Spleen (tissue), 11 donors: ENCODE data around the gene MGMT. TPM values are rescaled to one million over a fixed set of nuclear protein-coding genes. Genes with fewer than 3 reads are reported as not detected.

Experiments
- DNase-seq: peaks from one replicate; pipeline ENCODE4 v3.0.0-alpha.2; 2020
- H3K27ac ChIP-seq, 8 donors: fragments of 200-600 bp; sonication (generic) in 7 of 8; 1 replicate in 4 of 8; 2 replicates in 4 of 8; pipeline versions ENCODE4 v1.5.0 to v1.8.0; 2016 to 2021; ENCODE audit warnings: inconsistent platforms in 4 of 8, mild to moderate bottlenecking in 4 of 8, moderate library complexity in 1 of 8
- H3K27me3 ChIP-seq, 7 donors: fragments of 200-600 bp; sonication (generic) in 6 of 7; replicated peaks in 1 of 7; 1 replicate in 4 of 7; 2 replicates in 3 of 7; pipeline versions ENCODE4 v1.5.0 to v1.8.0; 2016 to 2021; ENCODE audit warnings: inconsistent platforms in 3 of 7, mild to moderate bottlenecking in 1 of 7
- H3K36me3 ChIP-seq, 6 donors: fragments of 200-600 bp; sonication (generic) in 5 of 6; 1 replicate in 4 of 6; 2 replicates in 2 of 6; pipeline versions ENCODE4 v1.5.0 to v1.8.0; 2016 to 2021; ENCODE audit warnings: inconsistent platforms in 2 of 6
- H3K4me1 ChIP-seq, 6 donors: fragments of 200-600 bp; sonication (generic) in 5 of 6; 1 replicate in 3 of 6; 2 replicates in 3 of 6; pipeline versions ENCODE4 v1.5.0 to v1.8.0; 2016 to 2021; ENCODE audit warnings: inconsistent platforms in 3 of 6
- H3K4me3 ChIP-seq, 8 donors: fragments of 200-600 bp; sonication (generic) in 7 of 8; 1 replicate in 4 of 8; 2 replicates in 4 of 8; pipeline versions ENCODE4 v1.5.0 to v1.8.0; 2016 to 2021; ENCODE audit warnings: inconsistent platforms in 4 of 8, mild to moderate bottlenecking in 4 of 8, moderate library complexity in 2 of 8
- H3K9me3 ChIP-seq, 8 donors: fragments of 200-600 bp; sonication (generic) in 7 of 8; 1 replicate in 4 of 8; 2 replicates in 4 of 8; pipeline versions ENCODE4 v1.5.0 to v1.8.0; 2016 to 2021; ENCODE audit warnings: inconsistent platforms in 4 of 8
- POLR2A ChIP-seq, 3 donors: fragments of 450-650 bp; IDR thresholded peaks; one replicate each; pipeline ENCODE4 v1.5.1; 2017; ENCODE audit warnings: antibody characterized with exemption in 3 of 3, mild to moderate bottlenecking in 1 of 3
- POLR2AphosphoS5 ChIP-seq, 3 donors: sonication (generic); formaldehyde crosslinking; IDR thresholded peaks; one replicate each; pipeline ENCODE4 v1.5.1; 2017; ENCODE audit warnings: antibody characterized with exemption in 3 of 3
- WGBS, 5 donors: extraction: QIAGEN DNeasy Blood & Tissue Kit in 3 of 5; methylation state at CpG; one replicate each; pipeline versions ENCODE4 v1.1.5 to v1.1.7; 2013 to 2018; 5-methylcytosine and 5-hydroxymethylcytosine counted together
- intact Hi-C: fragments of 100-400 bp; cut with DNase I; formaldehyde crosslinking; loops from one replicate; pipeline ENCODE4 v1.15.0; 2023; ENCODE audit warnings: low total_unique reads
- polyA plus RNA-seq, 3 donors: library from polyadenylated mRNA; stranded (reverse); fragments of 200-250 nt; gene quantifications; one replicate each; pipeline ENCODE4 v1.2.1, GENCODE V29; 2013
- total RNA-seq, 7 donors: library from RNA; depleted of rRNA in 3 of 7; stranded (reverse); fragments of >200 nt in 3 of 7; fragmentation: NEBNext Ultra II Directional in 4 of 7; extraction: Animal tissue kit (Norgen Biotek cat#: 25700) in 4 of 7; gene quantifications; one replicate each; pipeline versions ENCODE4 v1.1.0 to v1.2.1, GENCODE V29; 2016 to 2021
- TF ChIP-seq, protein P1 (sequence below), 11 experiments: fragments of 200-600 bp in 7 of 11; fragments of 450-650 bp in 4 of 11; sonication (generic) in 4 of 11; IDR thresholded peaks in 8 of 11; conservative IDR thresholded peaks in 3 of 11; 1 replicate in 7 of 11; 2 replicates in 4 of 11; pipeline versions ENCODE4 v1.4.0 to v1.8.0; 2016 to 2021; ENCODE audit warnings: antibody characterized with exemption in 11 of 11, inconsistent platforms in 4 of 11, mild to moderate bottlenecking in 1 of 11
- donor health status: healthy with polysubstance abuse.
- donor health status: DM: no; HTN: no; CAD: no; lungs with moderate emphysema.
- donor health status: DM: no; HTN: no; CAD: no.
- donor health status: Bipolar disorder and iron deficiency.
- donor health status: healthy.
- donor health status: DM: no; HTN: no; CAD: no.
- donor health status: DM: yes; HTN: yes; CAD: no.

The MGMT gene
- total and polyA plus RNA-seq, 10 donors, result 14.3 to 33.4 (median 21.7) TPM

DNA sequence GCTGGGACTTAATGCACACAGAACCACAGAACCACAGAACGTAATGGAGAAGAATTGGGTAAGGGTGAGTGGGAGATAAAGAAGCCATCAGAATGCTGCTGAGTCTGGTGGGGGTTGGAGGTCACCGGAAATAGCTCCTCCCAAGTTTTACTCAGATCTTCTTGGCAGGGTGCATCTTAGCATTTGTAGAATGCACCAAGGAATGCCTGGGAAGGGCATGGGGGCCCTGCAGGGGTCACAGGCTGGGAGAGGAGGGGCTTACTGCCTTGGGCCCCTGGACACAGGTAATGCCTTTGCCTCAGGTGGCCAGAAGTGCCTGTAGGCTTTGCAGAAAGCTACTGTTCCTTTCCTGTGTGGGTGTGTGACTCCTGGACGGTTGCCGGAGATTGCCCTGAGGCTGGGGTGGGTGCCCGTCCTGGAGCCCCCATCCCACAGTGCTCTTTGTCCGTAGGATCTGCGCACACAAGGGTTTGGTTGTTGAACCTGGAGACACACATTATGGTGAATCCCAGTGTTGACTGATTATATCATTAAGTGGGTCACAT is 55.1 kb downstream of the MGMT start:
- Histone ChIP-seq H3K9me3 (no peaks in the 10 kb centered on the region), H3K27ac (no peak overlapping the region), H3K4me1 (peaks cover 0 to 12% (median 0%) of the 10 kb centered on the region in 6 donors), H3K27me3 (no peaks in the 10 kb centered on the region), H3K4me3 (no peak overlapping the region), H3K36me3 (peaks cover 0 to 15% (median 6%) of the 10 kb centered on the region in 6 donors)
- TF ChIP-seq, protein P1, sequence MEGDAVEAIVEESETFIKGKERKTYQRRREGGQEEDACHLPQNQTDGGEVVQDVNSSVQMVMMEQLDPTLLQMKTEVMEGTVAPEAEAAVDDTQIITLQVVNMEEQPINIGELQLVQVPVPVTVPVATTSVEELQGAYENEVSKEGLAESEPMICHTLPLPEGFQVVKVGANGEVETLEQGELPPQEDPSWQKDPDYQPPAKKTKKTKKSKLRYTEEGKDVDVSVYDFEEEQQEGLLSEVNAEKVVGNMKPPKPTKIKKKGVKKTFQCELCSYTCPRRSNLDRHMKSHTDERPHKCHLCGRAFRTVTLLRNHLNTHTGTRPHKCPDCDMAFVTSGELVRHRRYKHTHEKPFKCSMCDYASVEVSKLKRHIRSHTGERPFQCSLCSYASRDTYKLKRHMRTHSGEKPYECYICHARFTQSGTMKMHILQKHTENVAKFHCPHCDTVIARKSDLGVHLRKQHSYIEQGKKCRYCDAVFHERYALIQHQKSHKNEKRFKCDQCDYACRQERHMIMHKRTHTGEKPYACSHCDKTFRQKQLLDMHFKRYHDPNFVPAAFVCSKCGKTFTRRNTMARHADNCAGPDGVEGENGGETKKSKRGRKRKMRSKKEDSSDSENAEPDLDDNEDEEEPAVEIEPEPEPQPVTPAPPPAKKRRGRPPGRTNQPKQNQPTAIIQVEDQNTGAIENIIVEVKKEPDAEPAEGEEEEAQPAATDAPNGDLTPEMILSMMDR (IDR thresholded peaks at IDR 0.05 in 8 of 11, conservative IDR thresholded peaks at IDR 0.05 in 3 of 11), result no peak
- TF ChIP-seq POLR2AphosphoS5 (IDR thresholded peaks at IDR 0.05), result no peak
- no peak for DNase-seq
- WGBS, 5 donors, result 86 to 96% (median 92%) methylated on average over 6 to 7 of the region's 7 CpGs
- intact Hi-C loops, result no loop called here

DNA sequence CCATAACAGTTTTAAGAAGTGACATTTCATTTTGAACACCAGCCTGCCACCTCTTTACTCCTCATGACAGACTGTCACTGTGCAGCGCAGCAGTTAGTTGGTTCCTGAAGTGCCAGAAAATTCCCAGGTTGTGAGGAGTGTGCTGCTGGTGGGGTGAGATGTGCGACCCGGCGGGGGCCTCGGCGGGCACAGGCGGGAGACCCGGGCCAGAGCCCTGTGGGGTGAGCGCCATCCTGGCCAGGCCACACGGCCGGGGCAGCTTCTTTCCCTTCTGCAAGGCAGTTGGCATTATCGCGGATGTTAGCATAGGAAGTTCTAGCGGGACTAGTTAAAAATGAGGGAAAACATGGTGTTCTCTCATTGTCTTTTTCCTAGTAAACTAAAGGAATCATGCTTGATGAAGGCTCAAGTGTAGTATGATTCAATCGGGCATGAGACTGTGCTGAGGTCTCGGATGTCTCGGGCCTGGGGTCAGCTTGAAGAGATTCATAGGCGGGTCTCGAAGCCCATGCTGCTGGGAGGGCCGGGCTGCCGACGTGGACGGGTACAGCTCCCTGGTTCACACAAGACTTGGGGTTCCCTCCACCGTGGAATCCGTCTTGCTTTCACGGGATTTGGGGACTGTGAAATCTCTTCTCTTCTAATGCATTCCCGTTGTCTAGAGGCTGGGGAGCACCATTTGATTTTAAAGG is 56.1 kb downstream of the MGMT start:
- DNase-seq, result no peak
- Histone ChIP-seq H3K4me3 (no peak overlapping the region), H3K36me3 (peaks cover 0 to 26% (median 7%) of the 10 kb centered on the region in 6 donors), H3K9me3 (peaks cover 0 to under 1% (median 0%) of the 10 kb centered on the region in 8 donors), H3K27ac (no peak overlapping the region), H3K27me3 (no peaks in the 10 kb centered on the region), H3K4me1 (peaks cover 0 to 4% (median 0%) of the 10 kb centered on the region in 6 donors)
- TF ChIP-seq POLR2A (IDR thresholded peaks at IDR 0.05) (no peak), POLR2AphosphoS5 (IDR thresholded peaks at IDR 0.05) (no peak)
- TF ChIP-seq, protein P1 (IDR thresholded peaks at IDR 0.05 in 8 of 11, conservative IDR thresholded peaks at IDR 0.05 in 3 of 11), result no peak
- 91 to 97% (median 92%) methylated on average over 27 of the region's 27 CpGs for WGBS, 5 donors
- intact Hi-C loops, result no loop called here

DNA sequence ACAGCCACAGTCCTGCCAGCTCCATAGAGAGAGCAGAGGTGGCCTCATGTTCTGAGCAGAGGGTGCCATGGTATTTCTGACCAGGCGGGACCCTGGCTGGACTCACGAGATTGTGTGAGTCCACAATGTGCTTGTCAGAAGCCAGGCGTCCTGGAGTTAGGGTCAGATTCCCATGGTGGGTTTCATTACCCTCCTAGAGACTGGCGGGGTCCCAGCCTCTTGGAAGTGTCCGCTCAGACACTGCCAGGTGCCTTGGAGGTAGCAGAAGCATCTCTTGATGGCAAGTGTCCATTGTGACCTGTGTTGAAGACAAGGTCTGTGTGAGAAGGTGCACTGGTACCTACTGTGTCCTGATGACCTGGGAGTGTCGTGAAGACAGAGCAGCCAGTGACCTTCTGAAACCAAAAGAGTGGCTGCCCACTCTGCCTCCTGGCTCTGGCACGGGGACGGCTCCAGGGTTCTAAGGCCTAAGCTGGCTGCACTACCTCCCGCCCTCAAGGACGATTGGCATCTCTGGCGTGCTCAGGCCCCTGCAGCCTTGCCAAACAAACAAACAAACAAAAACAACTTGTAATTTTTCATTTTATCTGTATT is 56.8 kb downstream of the MGMT start:
- Histone ChIP-seq H3K4me1 (peaks cover 0 to 4% (median 0%) of the 10 kb centered on the region in 6 donors), H3K9me3 (peaks cover 0 to 6% (median 0%) of the 10 kb centered on the region in 8 donors), H3K27ac (no peak overlapping the region), H3K36me3 (peaks cover 0 to 30% (median 7%) of the 10 kb centered on the region in 6 donors), H3K4me3 (no peak overlapping the region), H3K27me3 (no peaks in the 10 kb centered on the region)
- intact Hi-C loops, result no loop called here
- TF ChIP-seq, protein P1 (IDR thresholded peaks at IDR 0.05 in 8 of 11, conservative IDR thresholded peaks at IDR 0.05 in 3 of 11), result no peak
- TF ChIP-seq POLR2AphosphoS5 (IDR thresholded peaks at IDR 0.05) (no peak), POLR2A (IDR thresholded peaks at IDR 0.05) (no peak)
- WGBS, 5 donors, result 77 to 89% (median 87%) methylated on average over 9 to 11 of the region's 11 CpGs
- DNase-seq, result no peak

DNA sequence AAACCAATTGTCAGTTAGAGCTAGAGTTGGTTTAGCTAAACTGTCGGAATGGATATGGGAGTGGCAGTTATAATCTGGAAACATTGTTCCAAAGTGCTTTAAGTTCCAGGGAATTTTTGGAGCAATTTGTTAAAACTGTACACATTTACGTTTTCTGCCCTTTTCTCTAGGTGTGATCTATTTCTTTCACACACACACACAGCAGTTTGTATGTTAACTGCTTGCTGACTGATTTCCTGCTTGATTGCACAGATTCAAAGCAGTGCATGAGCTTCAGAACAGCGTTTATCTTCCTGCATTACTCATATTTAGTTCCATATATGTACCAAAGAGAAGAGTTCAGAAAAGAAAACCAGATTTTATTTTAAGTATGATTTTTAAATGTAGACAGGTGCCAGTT is 57.9 kb downstream of the MGMT start:
- TF ChIP-seq POLR2A (IDR thresholded peaks at IDR 0.05) (no peak), POLR2AphosphoS5 (IDR thresholded peaks at IDR 0.05) (no peak)
- TF ChIP-seq, protein P1 (IDR thresholded peaks at IDR 0.05 in 8 of 11, conservative IDR thresholded peaks at IDR 0.05 in 3 of 11), result no peak
- H3K9me3 ChIP-seq, result peaks cover 0 to 6% (median 0%) of the 10 kb centered on the region in 8 donors

More for the DNA sequence above, 57.9 kb downstream of the MGMT start:
- Histone ChIP-seq H3K4me3 (no peak overlapping the region), H3K27me3 (no peaks in the 10 kb centered on the region), H3K36me3 (peaks cover 0 to 24% (median 7%) of the 10 kb centered on the region in 6 donors), H3K27ac (no peak overlapping the region), H3K4me1 (peaks cover 0 to 4% (median 0%) of the 10 kb centered on the region in 6 donors)
- no peak for DNase-seq
- intact Hi-C loops, result no loop called here
- 67 to 84% (median 77%) methylated on average over 3 of the region's 3 CpGs for WGBS, 5 donors
